SHP77 (cell line): ENCODE data around the gene NFIB.

ENCODE experiments used
- DNase-seq, 2 experiments: peaks; one replicate each; lab custom pipeline; 2025; lab: John Stamatoyannopoulos, UW

The NFIB gene

GRCh38 chr9:14212697-14213420 is 101.1 kb downstream of the NFIB start:
- DNase-seq = no peak

- DNase-seq = no peak
These were observed 101.9 kb downstream of the NFIB start for GRCh38 chr9:14212077-14212476.

GRCh38 chr9:14211564-14211963 is 102.4 kb downstream of the NFIB start:
- DNase-seq = no peak

- DNase-seq = no peak
These were observed 103.5 kb downstream of the NFIB start for GRCh38 chr9:14210428-14210827.

- DNase-seq = no peak
These were observed 104.3 kb downstream of the NFIB start for GRCh38 chr9:14209399-14210345.

GRCh38 chr9:14207352-14207995 is 106.5 kb downstream of the NFIB start:
- no peak for DNase-seq

GRCh38 chr9:14205463-14205862 is 108.5 kb downstream of the NFIB start:
- no peak for DNase-seq

- DNase-seq = no peak
These were observed 110.4 kb downstream of the NFIB start for GRCh38 chr9:14203356-14204056.

GRCh38 chr9:14198841-14199455 is 115.0 kb downstream of the NFIB start:
- DNase-seq = no peak

- no peak for DNase-seq
These were observed 115.7 kb downstream of the NFIB start for GRCh38 chr9:14198047-14198840.

GRCh38 chr9:14197325-14197858 is 116.5 kb downstream of the NFIB start:
- DNase-seq = no peak

- DNase-seq = no peak
These were observed 120.5 kb downstream of the NFIB start for GRCh38 chr9:14193328-14193990.

GRCh38 chr9:14192556-14192955 is 121.4 kb downstream of the NFIB start:
- DNase-seq = no peak

GRCh38 chr9:14191512-14191911 is 122.4 kb downstream of the NFIB start:
- no peak for DNase-seq

- no peak for DNase-seq
These were observed 123.7 kb downstream of the NFIB start for GRCh38 chr9:14190240-14190639.

- no peak for DNase-seq
These were observed 124.4 kb downstream of the NFIB start for GRCh38 chr9:14189578-14189977.

- no peak for DNase-seq
These were observed 124.8 kb downstream of the NFIB start for GRCh38 chr9:14189146-14189545.

- no peak for DNase-seq
These were observed 125.4 kb downstream of the NFIB start for GRCh38 chr9:14188538-14188937.

- DNase-seq = no peak
These were observed 125.9 kb downstream of the NFIB start for GRCh38 chr9:14188011-14188410.

GRCh38 chr9:14186096-14186495 is 127.8 kb downstream of the NFIB start:
- DNase-seq = no peak
